GM18907 (cell line): ENCODE data around the gene LTBP3.
A peak's percentile ranks its signal among the peaks of the same experiment; 100 is the strongest.

Experiments used
- ATAC-seq: cut with Tn5 transposase; IDR thresholded peaks from one replicate; pipeline ENCODE4 v1.9.1; 2021; ENCODE audit warnings: mild to moderate bottlenecking, moderate library complexity; ENCODE audit not compliant: unreplicated experiment

Gene LTBP3

GRCh38 chr11:65498727-65498976 lies 59.5 kb downstream of the LTBP3 start:
- no peak for ATAC-seq

GRCh38 chr11:65498042-65498726 lies 60.0 kb downstream of the LTBP3 start:
- peak; percentile 2 for ATAC-seq

GRCh38 chr11:65497141-65498041 lies 60.8 kb downstream of the LTBP3 start:
- ATAC-seq = peak; percentile 65

GRCh38 chr11:65496304-65497140 lies 61.6 kb downstream of the LTBP3 start:
- no peak for ATAC-seq

- ATAC-seq = no peak
Measured at GRCh38 chr11:65493367-65494176, 64.6 kb downstream of the LTBP3 start.

GRCh38 chr11:65492637-65493366 lies 65.4 kb downstream of the LTBP3 start:
- ATAC-seq = peak; percentile 21

GRCh38 chr11:65492387-65492636 lies 65.8 kb downstream of the LTBP3 start:
- no peak for ATAC-seq

GRCh38 chr11:65491614-65492386 lies 66.4 kb downstream of the LTBP3 start:
- ATAC-seq = no peak

GRCh38 chr11:65491163-65491465 lies 67.0 kb downstream of the LTBP3 start:
- ATAC-seq = no peak

GRCh38 chr11:65489706-65490320 lies 68.3 kb downstream of the LTBP3 start:
- no peak for ATAC-seq

- no peak for ATAC-seq
Measured at GRCh38 chr11:65489035-65489705, 69.0 kb downstream of the LTBP3 start.
